ENCODE measurements around the gene GSG1L2. TPM values are rescaled to one million over a fixed set of nuclear protein-coding genes. Genes with fewer than 3 reads are reported as not detected.

The GSG1L2 gene
- total and polyA plus RNA-seq, 5 experiments from 2014 or later: not detected

- H3K9me3 Mint-ChIP-seq: peaks cover 0 to 3% (median 0%) of the 10 kb centered on the region in 9 donors
- ATAC-seq: no peak
- no peaks in the 10 kb centered on the region for H3K4me1 Mint-ChIP-seq
- no peaks in the 10 kb centered on the region for H3K36me3 Mint-ChIP-seq
- POLR2A ChIA-PET: interaction anchor here (0.6 kb wide), 1 partner anchor 1767 kb away, joined by 3 read pairs; no protein-coding TSS in a partner anchor
- no peak overlapping the region for H3K4me3 Mint-ChIP-seq
- peaks cover 4 to 17% (median 15%) of the 10 kb centered on the region in 5 donors for H3K27me3 Mint-ChIP-seq
- DNase-seq: no peak
- no peak overlapping the region for H3K27ac Mint-ChIP-seq
Observed at GRCh38 chr17:9817086-9817485, 4.8 kb downstream of the GSG1L2 start.

DNA sequence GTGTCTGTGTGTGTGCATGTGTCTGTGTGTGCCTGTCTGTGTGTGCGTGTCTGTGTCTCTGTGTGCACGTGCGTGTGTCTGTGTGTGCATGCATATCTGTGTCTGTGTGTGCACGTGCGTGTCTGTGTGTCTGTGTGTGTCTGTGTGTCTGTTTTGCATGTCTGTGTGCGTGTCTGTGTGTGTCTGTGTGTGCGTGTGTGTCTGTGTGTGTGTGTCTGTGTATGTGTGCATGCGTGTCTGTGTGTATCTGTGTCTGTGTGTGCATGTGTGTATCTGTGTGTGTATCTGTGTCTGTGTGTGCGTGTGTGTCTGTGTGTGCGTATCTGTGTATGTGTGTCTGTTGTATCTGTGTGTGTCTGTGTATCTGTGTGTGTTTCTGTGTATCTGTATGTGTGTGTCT lies 5.4 kb downstream of the GSG1L2 start:
- no peaks in the 10 kb centered on the region for H3K4me1 Mint-ChIP-seq
- no peak for DNase-seq
- no peak for ATAC-seq
- peaks cover 5 to 15% (median 10%) of the 10 kb centered on the region in 5 donors for H3K27me3 Mint-ChIP-seq
- POLR2A ChIA-PET: no interaction called here
- peaks cover 0 to 3% (median 0%) of the 10 kb centered on the region in 9 donors for H3K9me3 Mint-ChIP-seq
- H3K27ac Mint-ChIP-seq: no peak overlapping the region
- no peak overlapping the region for H3K4me3 Mint-ChIP-seq
- H3K36me3 Mint-ChIP-seq: no peaks in the 10 kb centered on the region

GRCh38 chr17:9814337-9814945 lies 7.4 kb downstream of the GSG1L2 start:
- POLR2A ChIA-PET: no interaction called here
- H3K36me3 Mint-ChIP-seq: no peaks in the 10 kb centered on the region
- no peak overlapping the region for H3K4me3 Mint-ChIP-seq
- ATAC-seq: no peak
- peaks cover 0 to 3% (median 0%) of the 10 kb centered on the region in 9 donors for H3K9me3 Mint-ChIP-seq
- no peak overlapping the region for H3K27ac Mint-ChIP-seq
- no peak for DNase-seq
- H3K4me1 Mint-ChIP-seq: no peaks in the 10 kb centered on the region
- peaks cover 5 to 11% (median 10%) of the 10 kb centered on the region in 5 donors for H3K27me3 Mint-ChIP-seq

DNA sequence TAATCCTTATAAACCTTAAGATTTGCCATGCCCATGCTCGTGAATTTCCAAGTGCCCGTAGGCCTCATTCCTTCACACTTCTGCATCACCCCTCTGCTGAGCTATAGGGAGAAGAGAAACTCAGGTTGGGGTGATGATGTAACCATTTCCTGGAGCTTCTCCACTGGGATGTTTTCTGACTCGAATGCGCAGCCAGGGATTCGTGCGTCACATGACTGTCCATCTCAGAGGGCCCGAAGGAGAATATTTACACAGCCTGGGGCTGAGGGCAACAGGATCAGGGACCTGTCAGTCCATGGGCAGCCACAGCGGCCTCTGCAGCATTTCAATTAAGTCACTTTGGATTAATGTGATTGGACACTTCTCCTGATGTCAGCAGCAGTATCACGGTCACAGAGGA lies 8.7 kb downstream of the GSG1L2 start:
- Mint-ChIP-seq H3K4me3 (no peak overlapping the region), H3K9me3 (peaks cover 0 to 3% (median 0%) of the 10 kb centered on the region in 9 donors), H3K27me3 (peaks cover 0 to 10% (median 3%) of the 10 kb centered on the region in 5 donors), H3K36me3 (no peaks in the 10 kb centered on the region), H3K4me1 (no peaks in the 10 kb centered on the region), H3K27ac (no peak overlapping the region)
- POLR2A ChIA-PET: no interaction called here
- DNase-seq (no peak), ATAC-seq (no peak)

GRCh38 chr17:9811537-9811936 lies 10.3 kb downstream of the GSG1L2 start:
- H3K4me3 Mint-ChIP-seq: no peak overlapping the region
- DNase-seq: no peak
- H3K4me1 Mint-ChIP-seq: no peaks in the 10 kb centered on the region
- H3K27me3 Mint-ChIP-seq: peaks cover 0 to 10% (median 3%) of the 10 kb centered on the region in 5 donors
- H3K36me3 Mint-ChIP-seq: no peaks in the 10 kb centered on the region
- no peak overlapping the region for H3K27ac Mint-ChIP-seq
- POLR2A ChIA-PET: no interaction called here
- no peak for ATAC-seq
- peaks cover 0 to 3% (median 0%) of the 10 kb centered on the region in 9 donors for H3K9me3 Mint-ChIP-seq

DNA sequence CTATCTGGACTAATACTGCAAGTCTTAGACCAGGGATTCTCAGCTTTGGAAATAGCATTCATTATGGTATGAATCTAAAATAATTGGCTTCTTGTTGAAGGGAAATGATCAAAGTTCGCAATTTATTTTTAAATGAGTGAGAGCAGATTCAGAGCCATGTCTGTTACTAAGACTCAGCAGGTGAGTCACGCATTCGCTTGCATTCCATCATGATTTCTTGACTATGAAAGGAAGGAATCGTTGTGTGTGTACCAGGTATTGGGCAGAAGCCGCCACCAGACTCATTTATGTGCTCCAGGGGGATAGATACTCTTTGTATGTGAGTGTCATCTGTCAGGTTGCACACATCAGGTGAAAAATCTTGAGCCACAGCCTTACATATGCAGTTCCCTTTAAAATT lies 10.8 kb downstream of the GSG1L2 start:
- POLR2A ChIA-PET: no interaction called here
- Mint-ChIP-seq H3K4me1 (no peaks in the 10 kb centered on the region), H3K36me3 (no peaks in the 10 kb centered on the region), H3K27me3 (peaks cover 0 to 10% (median 3%) of the 10 kb centered on the region in 5 donors), H3K27ac (no peak overlapping the region), H3K4me3 (no peak overlapping the region), H3K9me3 (peaks cover 0 to 2% (median 0%) of the 10 kb centered on the region in 9 donors)
- ATAC-seq: no peak
- no peak for DNase-seq

- Mint-ChIP-seq H3K27me3 (peaks cover 0 to 10% (median 3%) of the 10 kb centered on the region in 5 donors), H3K4me1 (no peaks in the 10 kb centered on the region), H3K9me3 (peaks cover 0 to 2% (median 0%) of the 10 kb centered on the region in 9 donors), H3K36me3 (no peaks in the 10 kb centered on the region), H3K4me3 (no peak overlapping the region), H3K27ac (no peak overlapping the region)
- DNase-seq (no peak), ATAC-seq (no peak)
- POLR2A ChIA-PET: no interaction called here
Observed at GRCh38 chr17:9810100-9810949, 11.6 kb downstream of the GSG1L2 start.

DNA sequence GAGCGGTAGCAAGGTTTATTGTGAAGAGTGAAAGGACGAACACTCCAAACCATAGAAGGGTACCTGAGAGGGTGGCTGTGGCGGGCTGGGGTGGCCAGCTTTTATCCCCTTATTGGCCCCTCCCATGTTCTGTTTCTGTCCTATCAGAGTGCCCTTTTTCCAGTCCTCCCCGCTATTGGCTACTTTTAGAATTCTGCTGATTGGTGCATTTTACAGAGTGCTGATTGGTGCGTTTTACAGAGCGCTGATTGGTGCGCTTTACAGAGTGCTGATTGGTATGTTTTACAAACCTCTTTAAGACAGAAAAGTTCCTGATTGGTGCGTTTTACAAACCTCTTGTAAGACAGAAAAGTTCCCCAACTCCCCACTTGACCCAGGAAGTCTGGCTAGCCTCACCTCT lies 12.5 kb downstream of the GSG1L2 start:
- no peak for ATAC-seq
- peaks cover 2 to 18% (median 7%) of the 10 kb centered on the region in 5 donors for H3K27me3 Mint-ChIP-seq
- DNase-seq: no peak
- H3K36me3 Mint-ChIP-seq: no peaks in the 10 kb centered on the region
- no peak overlapping the region for H3K27ac Mint-ChIP-seq
- peaks cover 0 to 8% (median 2%) of the 10 kb centered on the region in 9 donors for H3K9me3 Mint-ChIP-seq
- H3K4me1 Mint-ChIP-seq: no peaks in the 10 kb centered on the region
- POLR2A ChIA-PET: no interaction called here
- H3K4me3 Mint-ChIP-seq: no peak overlapping the region

GRCh38 chr17:9806699-9807098 lies 15.2 kb downstream of the GSG1L2 start:
- H3K4me3 Mint-ChIP-seq: no peak overlapping the region
- peaks cover 7 to 30% (median 11%) of the 10 kb centered on the region in 5 donors for H3K27me3 Mint-ChIP-seq
- ATAC-seq (no peak), DNase-seq (no peak)
- no peaks in the 10 kb centered on the region for H3K36me3 Mint-ChIP-seq
- POLR2A ChIA-PET: no interaction called here
- peaks cover 0 to 9% (median 5%) of the 10 kb centered on the region in 9 donors for H3K9me3 Mint-ChIP-seq
- no peak overlapping the region for H3K27ac Mint-ChIP-seq
- no peaks in the 10 kb centered on the region for H3K4me1 Mint-ChIP-seq

- H3K27me3 Mint-ChIP-seq: peaks cover 6 to 30% (median 11%) of the 10 kb centered on the region in 5 donors
- no peak overlapping the region for H3K4me3 Mint-ChIP-seq
- POLR2A ChIA-PET: no interaction called here
- ATAC-seq (no peak), DNase-seq (no peak)
- H3K9me3 Mint-ChIP-seq: peaks cover 0 to 9% (median 5%) of the 10 kb centered on the region in 9 donors
- no peak overlapping the region for H3K27ac Mint-ChIP-seq
- H3K4me1 Mint-ChIP-seq: no peaks in the 10 kb centered on the region
- H3K36me3 Mint-ChIP-seq: no peaks in the 10 kb centered on the region
Observed at GRCh38 chr17:9805769-9806168, 16.1 kb downstream of the GSG1L2 start.

- no peaks in the 10 kb centered on the region for H3K4me1 Mint-ChIP-seq
- H3K27ac Mint-ChIP-seq: no peak overlapping the region
- H3K27me3 Mint-ChIP-seq: peaks cover 9 to 36% (median 31%) of the 10 kb centered on the region in 5 donors
- no peak overlapping the region for H3K4me3 Mint-ChIP-seq
- no peaks in the 10 kb centered on the region for H3K36me3 Mint-ChIP-seq
- POLR2A ChIA-PET: no interaction called here
- peaks cover 0 to 9% (median 5%) of the 10 kb centered on the region in 9 donors for H3K9me3 Mint-ChIP-seq
- DNase-seq (no peak), ATAC-seq (no peak)
Observed at GRCh38 chr17:9802697-9803096, 19.2 kb downstream of the GSG1L2 start.

DNA sequence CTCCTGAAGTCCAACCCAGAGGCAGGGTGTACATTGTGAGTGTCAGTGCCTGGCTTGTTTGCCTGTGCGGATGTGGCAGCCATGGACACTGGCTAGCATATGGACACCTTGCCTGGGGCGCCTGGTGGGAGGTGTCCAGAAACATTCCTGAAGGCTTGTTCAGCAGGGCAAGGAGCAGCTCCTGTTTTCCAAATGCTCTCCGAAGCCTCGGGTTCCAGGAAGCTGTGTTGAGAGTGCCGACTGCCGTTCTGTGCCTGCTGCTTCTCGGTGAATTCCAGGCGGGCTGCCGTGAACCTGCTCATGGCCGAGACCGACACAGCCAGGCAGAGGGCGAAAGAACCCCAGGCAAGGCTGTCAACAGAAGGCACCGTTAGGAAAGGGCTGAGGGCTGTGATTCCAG lies 19.6 kb downstream of the GSG1L2 start:
- H3K4me3 Mint-ChIP-seq: no peak overlapping the region

DNA sequence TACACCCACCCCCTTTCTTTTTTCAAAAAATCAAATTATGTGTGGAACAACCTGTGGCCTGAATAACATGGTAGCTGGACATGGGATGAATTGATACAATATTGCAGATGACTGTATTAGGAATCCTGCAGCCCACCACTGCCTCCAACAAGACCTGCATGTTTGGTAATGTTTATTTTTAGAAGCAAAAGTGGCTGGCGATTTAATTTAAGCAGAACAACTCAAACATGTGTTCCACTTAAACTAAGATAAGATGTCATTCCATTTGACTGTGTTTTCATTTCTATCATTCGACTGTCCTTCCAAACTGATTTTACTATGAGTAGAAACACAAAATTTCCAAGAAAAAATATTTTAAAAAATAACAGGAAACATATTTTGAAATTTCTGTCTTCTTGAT lies 20.4 kb downstream of the GSG1L2 start:
- ATAC-seq (no peak), DNase-seq (no peak)
- no peaks in the 10 kb centered on the region for H3K36me3 Mint-ChIP-seq
- no peak overlapping the region for H3K27ac Mint-ChIP-seq
- H3K9me3 Mint-ChIP-seq: peaks cover 0 to 9% (median 5%) of the 10 kb centered on the region in 9 donors
- H3K4me1 Mint-ChIP-seq: no peaks in the 10 kb centered on the region
- H3K27me3 Mint-ChIP-seq: peaks cover 9 to 43% (median 42%) of the 10 kb centered on the region in 5 donors
- H3K4me3 Mint-ChIP-seq: no peak overlapping the region
- POLR2A ChIA-PET: no interaction called here

More for the DNA sequence above, 19.6 kb downstream of the GSG1L2 start:
- Mint-ChIP-seq H3K36me3 (no peaks in the 10 kb centered on the region), H3K27me3 (peaks cover 9 to 40% (median 35%) of the 10 kb centered on the region in 5 donors), H3K9me3 (peaks cover 0 to 9% (median 5%) of the 10 kb centered on the region in 9 donors), H3K27ac (no peak overlapping the region), H3K4me1 (no peaks in the 10 kb centered on the region)
- no peak for ATAC-seq
- POLR2A ChIA-PET: no interaction called here
- DNase-seq: no peak

All from naive thymus-derived CD8-positive, alpha-beta T cell (primary cell).